Psoas muscle (tissue), 8 donors: ENCODE results near the gene TNIK. TPM values are rescaled to one million over a fixed set of nuclear protein-coding genes. Genes with fewer than 3 reads are reported as not detected.

Experiments
- ATAC-seq, 4 donors: fragments of 200-7000 bp; cut with Tn5 transposase; one replicate each; pipeline ENCODE4 v1.9.1; 2020; ENCODE audit warnings: moderate library complexity in 3 of 4, mild to moderate bottlenecking in 2 of 4
- DNase-seq, 2 donors: peaks; one replicate each; pipeline ENCODE4 v3.0.0-alpha.2; 2020
- H3K27ac ChIP-seq: fragments of 200-600 bp; one replicate; pipeline ENCODE4 v1.8.0; 2022
- H3K27me3 ChIP-seq, 3 donors: fragments of 200-600 bp in 1 of 3; one replicate each; pipeline versions ENCODE4 v1.6.1 to v1.8.0; 2013 to 2022; ENCODE audit warnings: low read length in 2 of 3, mild to moderate bottlenecking in 2 of 3, moderate library complexity in 1 of 3; ENCODE audit not compliant: insufficient read depth in 3 of 3
- H3K36me3 ChIP-seq, 2 donors: fragments of 200-600 bp in 1 of 2; one replicate each; pipeline versions ENCODE4 v1.6.1 to v1.8.0; 2013 to 2022; ENCODE audit warnings: low read depth in 1 of 2, mild to moderate bottlenecking in 1 of 2, moderate library complexity in 1 of 2; ENCODE audit not compliant: insufficient read depth in 1 of 2
- H3K4me1 ChIP-seq: fragments of 200-600 bp; one replicate; pipeline ENCODE4 v1.8.0; 2022
- H3K4me3 ChIP-seq: fragments of 200-600 bp; one replicate; pipeline ENCODE4 v1.8.0; 2022; ENCODE audit warnings: mild to moderate bottlenecking
- H3K9me3 ChIP-seq: fragments of 200-600 bp; one replicate; pipeline ENCODE4 v1.8.0; 2022
- WGBS, 3 donors: extraction: QIAGEN DNeasy Blood & Tissue Kit; methylation state at CpG; one replicate each; pipeline versions ENCODE4 v1.1.6 to v1.1.7; 2013; 5-methylcytosine and 5-hydroxymethylcytosine counted together
- intact Hi-C, 2 donors: fragments of 100-400 bp; cut with DNase I; formaldehyde crosslinking; loops; one replicate each; pipeline versions ENCODE4 v1.11.0 to v1.14.2; 2022
- polyA plus RNA-seq, 3 donors: library from polyadenylated mRNA; stranded (reverse); fragments of 200-250 nt; gene quantifications; one replicate each; pipeline ENCODE4 v1.2.3, GENCODE V29; 2013
- total RNA-seq, 4 donors: library from RNA; stranded (reverse); fragmentation: NEBNext Ultra II Directional in 2 of 4; extraction: Animal tissue kit (Norgen Biotek cat#: 25700) in 2 of 4; gene quantifications; one replicate each; pipeline versions ENCODE4 v1.2.1 to v1.2.4, GENCODE V29; 2021 to 2023
- TF ChIP-seq, protein P1 (sequence below): fragments of 200-600 bp; IDR thresholded peaks from one replicate; pipeline ENCODE4 v1.8.0; 2022; ENCODE audit warnings: antibody characterized with exemption
- donor health status: healthy with polysubstance abuse.
- donor health status: DM: no; HTN: no; CAD: no; lungs with moderate emphysema.
- donor health status: Bipolar disorder and iron deficiency.
- donor health status: healthy.
- donor health status: DM: yes; HTN: yes; CAD: no.
- donor health status: DM: no; HTN: no; CAD: no.
- donor health status: DM: no; HTN: no; CAD: no.
- donor health status: DM: yes; HTN: yes; CAD: no.

TNIK gene
- total and polyA plus RNA-seq, 7 donors = 9.9 to 32.4 (median 12.5) TPM

DNA sequence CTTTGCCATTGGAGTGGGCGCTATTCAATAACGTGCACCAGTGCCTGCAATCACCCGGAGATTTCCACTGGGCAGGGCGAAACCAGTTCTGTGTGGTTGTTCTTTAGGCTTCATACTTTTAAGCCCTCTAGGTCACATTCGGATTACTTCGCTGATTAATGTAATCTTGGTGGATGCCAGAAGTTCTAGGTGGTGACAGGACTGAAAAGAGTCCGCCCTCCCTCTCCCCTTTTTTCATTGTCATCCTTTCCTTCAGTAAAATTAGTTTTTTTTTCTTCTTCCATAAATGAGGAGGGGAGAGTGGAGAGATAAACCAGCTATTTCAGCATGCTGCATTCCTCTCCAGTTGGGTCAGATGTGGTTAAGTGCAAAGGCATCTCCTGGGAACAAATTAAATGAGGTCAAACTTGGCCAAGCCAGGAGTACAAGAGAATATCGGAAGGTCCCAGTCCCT, 431.4 kb downstream of the TNIK start:
- Histone ChIP-seq H3K27me3 (no peaks in the 10 kb centered on the region), H3K4me3 (peak overlapping the region; percentile 59), H3K36me3 (no peaks in the 10 kb centered on the region), H3K27ac (no peak overlapping the region), H3K9me3 (no peaks in the 10 kb centered on the region), H3K4me1 (no peaks in the 10 kb centered on the region)
- DNase-seq (no peak), ATAC-seq (peak; percentile 41 to 75 (median 66))
- intact Hi-C loops = no loop called here
- TF ChIP-seq, protein P1, sequence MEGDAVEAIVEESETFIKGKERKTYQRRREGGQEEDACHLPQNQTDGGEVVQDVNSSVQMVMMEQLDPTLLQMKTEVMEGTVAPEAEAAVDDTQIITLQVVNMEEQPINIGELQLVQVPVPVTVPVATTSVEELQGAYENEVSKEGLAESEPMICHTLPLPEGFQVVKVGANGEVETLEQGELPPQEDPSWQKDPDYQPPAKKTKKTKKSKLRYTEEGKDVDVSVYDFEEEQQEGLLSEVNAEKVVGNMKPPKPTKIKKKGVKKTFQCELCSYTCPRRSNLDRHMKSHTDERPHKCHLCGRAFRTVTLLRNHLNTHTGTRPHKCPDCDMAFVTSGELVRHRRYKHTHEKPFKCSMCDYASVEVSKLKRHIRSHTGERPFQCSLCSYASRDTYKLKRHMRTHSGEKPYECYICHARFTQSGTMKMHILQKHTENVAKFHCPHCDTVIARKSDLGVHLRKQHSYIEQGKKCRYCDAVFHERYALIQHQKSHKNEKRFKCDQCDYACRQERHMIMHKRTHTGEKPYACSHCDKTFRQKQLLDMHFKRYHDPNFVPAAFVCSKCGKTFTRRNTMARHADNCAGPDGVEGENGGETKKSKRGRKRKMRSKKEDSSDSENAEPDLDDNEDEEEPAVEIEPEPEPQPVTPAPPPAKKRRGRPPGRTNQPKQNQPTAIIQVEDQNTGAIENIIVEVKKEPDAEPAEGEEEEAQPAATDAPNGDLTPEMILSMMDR = no peak
- WGBS, 3 donors = 30 to 48% (median 35%) methylated on average over 8 of the region's 8 CpGs

DNA sequence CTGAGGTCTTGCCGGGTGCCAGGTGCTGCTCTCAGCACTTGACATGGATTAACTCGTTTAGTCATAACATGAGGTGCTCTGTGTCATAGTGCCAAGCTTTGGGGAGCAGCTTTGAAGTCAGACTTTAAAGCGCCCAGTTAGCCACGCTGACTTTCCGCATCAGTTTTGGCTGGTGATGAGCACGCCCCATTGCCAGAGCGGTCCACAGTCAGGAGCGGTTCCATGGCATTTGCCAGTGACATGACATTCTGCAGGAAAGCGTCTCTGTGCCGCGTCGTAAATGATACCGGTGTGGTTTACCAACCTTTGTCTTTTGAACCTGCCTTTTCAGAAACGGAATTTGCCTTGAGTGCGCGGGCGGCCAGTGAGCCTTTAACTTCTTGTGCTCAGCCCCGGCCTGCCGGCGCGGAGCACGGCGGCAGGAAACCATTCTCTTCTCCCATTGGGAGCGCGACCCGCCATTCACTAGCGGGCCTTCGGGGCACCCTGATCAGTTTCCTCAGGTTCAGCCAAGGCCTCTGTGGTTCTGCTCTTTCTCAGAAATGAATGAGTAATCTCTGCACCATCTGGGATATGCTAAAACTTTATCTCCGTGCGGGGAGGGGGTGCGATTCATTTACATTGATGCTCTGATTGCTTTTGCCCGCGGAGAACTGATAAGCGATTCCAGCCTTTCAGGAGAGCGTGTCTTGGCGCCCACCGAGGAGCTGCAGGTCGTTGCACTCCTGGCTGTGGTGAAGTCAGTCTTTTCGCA, 432.0 kb downstream of the TNIK start:
- H3K27me3 ChIP-seq = no peaks in the 10 kb centered on the region
- 5 to 8% (median 6%) methylated on average over 39 of the region's 39 CpGs for WGBS, 3 donors
- intact Hi-C loops = no loop called here
- DNase-seq (peak; percentile 62 to 70), ATAC-seq (peak; percentile 81 to 92 (median 88))
- H3K4me3 ChIP-seq = peak overlapping the region; percentile 59
- TF ChIP-seq, protein P1 = no peak
- no peaks in the 10 kb centered on the region for H3K4me1 ChIP-seq
- no peaks in the 10 kb centered on the region for H3K36me3 ChIP-seq
- H3K9me3 ChIP-seq = no peaks in the 10 kb centered on the region
- peak overlapping the region; percentile 46 for H3K27ac ChIP-seq

DNA sequence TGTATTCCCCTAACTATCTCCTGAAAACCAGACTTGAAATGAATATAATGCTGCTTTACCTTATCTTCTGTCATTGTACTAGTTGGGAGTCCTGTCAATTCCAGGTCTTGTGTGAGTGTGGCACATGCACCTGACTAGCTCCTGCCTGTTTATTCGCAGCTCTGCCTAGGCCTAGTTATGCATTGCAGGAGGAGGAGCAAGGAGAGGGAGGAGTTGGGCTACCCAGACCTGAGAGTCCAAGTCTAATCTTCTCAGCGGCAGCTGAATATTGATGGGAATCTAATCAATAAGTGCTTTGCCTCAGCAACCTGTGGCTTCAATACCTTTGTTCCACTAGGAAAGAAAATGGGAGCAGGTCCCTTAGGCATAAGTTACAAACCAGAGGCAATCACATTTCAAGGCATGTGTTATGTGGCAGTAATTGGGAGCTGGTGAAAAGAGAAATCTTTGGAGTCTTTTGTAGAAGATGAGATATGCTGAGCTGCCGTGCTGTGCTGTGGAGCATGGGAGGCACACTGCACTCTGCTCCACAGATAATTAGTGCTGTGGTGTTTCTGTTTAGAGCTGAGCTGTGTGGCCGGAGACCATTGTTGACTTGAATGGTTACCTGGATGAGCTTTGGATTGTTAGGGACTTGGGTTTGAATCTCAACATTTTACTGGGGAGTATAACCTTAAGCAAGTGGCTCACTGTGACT, 433.5 kb downstream of the TNIK start, which contains the start of gene SLC2A2:
SLC2A2 (minus strand) TSS at position 124 of the 697 bp plus-strand sequence; CDS start at position 74, 50 bp downstream.
- H3K4me1 ChIP-seq = no peaks in the 10 kb centered on the region
- H3K27ac ChIP-seq = no peak within 1 kb of the TSS
- no peak within 1 kb of the TSS for H3K4me3 ChIP-seq
- DNase-seq (no peak), ATAC-seq (no peak)
- no peaks in the 10 kb centered on the region for H3K36me3 ChIP-seq
- TF ChIP-seq, protein P1 = no peak
- WGBS, 3 donors = 89 to 94% (median 93%) methylated on average over 4 of the region's 4 CpGs
- no peaks in the 10 kb centered on the region for H3K27me3 ChIP-seq
- no peaks in the 10 kb centered on the region for H3K9me3 ChIP-seq
- intact Hi-C loops = no loop called here

DNA sequence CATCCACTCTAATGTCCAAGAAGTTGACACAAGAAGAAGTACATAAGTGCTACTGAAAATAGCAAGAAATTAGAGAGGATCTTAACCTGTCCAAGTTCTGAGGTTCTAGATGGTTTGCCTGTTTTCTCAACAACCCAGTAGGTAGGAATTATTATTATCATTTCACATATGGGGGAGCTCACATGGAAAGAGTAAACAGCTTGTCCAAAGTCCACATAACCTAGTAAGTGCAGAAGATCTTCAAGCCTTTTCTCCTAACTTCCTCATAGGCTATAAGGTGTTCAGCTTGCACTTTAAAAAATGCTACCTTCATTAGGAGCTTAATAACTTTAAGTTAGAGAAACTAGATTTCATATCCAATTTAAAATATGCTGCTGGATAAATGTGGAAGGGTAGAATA, 436.6 kb downstream of the TNIK start:
- no peaks in the 10 kb centered on the region for H3K4me1 ChIP-seq
- no peaks in the 10 kb centered on the region for H3K9me3 ChIP-seq
- ATAC-seq (no peak), DNase-seq (no peak)
- no peak overlapping the region for H3K4me3 ChIP-seq
- no peaks in the 10 kb centered on the region for H3K36me3 ChIP-seq
- no peaks in the 10 kb centered on the region for H3K27me3 ChIP-seq
- TF ChIP-seq, protein P1 = no peak
- no peak overlapping the region for H3K27ac ChIP-seq
- intact Hi-C loops = no loop called here
